ACHN (cell line): ENCODE results near the gene SV2A.
"Not testable (repeated sequence)": the region's sequence is repeated elsewhere in the genome, so short reads cannot be mapped to it uniquely, and the experiment has no call there.

Experiments
- DNase-seq: peaks from one replicate; pipeline ENCODE4 v3.0.0-alpha.2; 2015
- in situ Hi-C: cut with HindIII; loops from 2 replicates; pipeline ENCODE4 v1.10.0; 2017; ENCODE audit warnings: low sequenced_read_pairs, low pct_ligation_motif_present, low pct_unique_long_range_greater_than_20kb

SV2A gene, protein sequence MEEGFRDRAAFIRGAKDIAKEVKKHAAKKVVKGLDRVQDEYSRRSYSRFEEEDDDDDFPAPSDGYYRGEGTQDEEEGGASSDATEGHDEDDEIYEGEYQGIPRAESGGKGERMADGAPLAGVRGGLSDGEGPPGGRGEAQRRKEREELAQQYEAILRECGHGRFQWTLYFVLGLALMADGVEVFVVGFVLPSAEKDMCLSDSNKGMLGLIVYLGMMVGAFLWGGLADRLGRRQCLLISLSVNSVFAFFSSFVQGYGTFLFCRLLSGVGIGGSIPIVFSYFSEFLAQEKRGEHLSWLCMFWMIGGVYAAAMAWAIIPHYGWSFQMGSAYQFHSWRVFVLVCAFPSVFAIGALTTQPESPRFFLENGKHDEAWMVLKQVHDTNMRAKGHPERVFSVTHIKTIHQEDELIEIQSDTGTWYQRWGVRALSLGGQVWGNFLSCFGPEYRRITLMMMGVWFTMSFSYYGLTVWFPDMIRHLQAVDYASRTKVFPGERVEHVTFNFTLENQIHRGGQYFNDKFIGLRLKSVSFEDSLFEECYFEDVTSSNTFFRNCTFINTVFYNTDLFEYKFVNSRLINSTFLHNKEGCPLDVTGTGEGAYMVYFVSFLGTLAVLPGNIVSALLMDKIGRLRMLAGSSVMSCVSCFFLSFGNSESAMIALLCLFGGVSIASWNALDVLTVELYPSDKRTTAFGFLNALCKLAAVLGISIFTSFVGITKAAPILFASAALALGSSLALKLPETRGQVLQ

DNA sequence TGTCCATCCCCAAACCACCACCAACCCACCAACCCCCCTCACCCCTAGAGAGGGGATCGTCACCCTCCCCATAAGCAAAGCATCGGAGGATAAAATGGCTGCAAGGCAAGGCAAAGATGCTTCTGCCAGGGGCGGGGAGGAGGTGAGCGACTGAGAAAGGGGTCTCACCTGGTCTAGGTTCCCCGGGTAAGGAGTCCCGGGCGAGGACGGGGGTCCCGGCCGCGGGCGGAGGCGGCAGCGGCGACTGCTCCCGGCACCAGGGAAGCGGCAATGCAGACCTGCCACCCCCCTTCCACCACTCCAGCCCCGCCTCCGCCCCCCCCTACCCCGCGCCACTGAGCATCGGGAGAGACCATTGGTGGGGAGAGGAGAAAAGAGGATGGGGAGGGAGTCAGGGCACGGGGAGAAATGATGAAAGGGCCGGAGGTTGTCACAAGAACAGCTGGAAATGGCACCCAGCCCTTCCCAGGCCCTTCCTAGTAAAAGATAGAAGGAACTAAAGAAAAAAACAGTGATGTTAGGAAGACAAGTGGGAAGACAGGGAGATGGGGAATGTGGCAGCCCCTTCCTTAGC is at the start of gene SV2A:
Gene SV2A, minus strand, starts transcription at position 274 of the 574 bp plus-strand sequence. CDS start 4,004 bp downstream, outside the sequence.
- in situ Hi-C loops = no loop called here
- DNase-seq = peak; percentile 71

DNA sequence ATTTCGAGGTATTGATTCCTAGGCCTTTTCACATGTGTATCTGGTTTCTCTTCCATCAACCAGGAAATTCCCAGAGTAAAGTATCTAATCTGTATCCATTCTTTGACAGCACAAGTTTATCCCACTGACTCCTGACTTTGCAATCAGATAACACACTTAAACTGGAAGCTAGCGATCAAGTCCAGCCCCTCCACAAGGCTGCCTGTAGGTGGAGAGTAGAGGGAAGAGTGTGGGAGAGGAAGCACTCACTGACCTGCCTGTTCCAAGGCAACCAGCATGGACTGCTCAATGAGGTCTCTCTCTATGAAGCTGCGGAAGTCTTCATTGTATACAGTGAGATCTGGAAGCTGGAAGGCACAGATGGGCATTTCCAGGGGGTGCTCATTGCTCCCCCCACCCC is 49.4 kb upstream of the SV2A start:
- in situ Hi-C loops = loop anchor here (10.0 kb wide), 1 partner anchor 98 kb away; the partner anchor contains the start of gene VPS45
- no peak for DNase-seq

DNA sequence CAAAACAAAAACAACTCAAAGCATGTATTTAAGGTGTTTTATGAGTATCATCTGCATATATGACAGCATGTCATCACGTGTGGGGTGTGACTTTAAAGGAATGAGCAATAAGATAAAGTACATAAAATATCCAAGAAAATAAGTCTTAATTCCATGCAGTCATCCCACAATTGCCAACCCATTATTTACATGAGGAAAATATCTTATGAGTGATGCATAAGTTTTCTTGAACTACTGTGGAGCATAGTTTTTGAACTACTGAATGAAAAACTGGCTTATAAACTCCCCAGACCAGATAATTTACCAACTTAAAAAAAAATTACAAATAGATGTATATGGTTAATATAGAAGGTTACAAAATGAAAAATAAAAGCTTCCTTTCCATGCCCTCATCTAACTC is 48.8 kb upstream of the SV2A start:
- no peak for DNase-seq
- in situ Hi-C loops = loop anchor here (10.0 kb wide), 1 partner anchor 98 kb away; the partner anchor contains the start of gene VPS45

DNA sequence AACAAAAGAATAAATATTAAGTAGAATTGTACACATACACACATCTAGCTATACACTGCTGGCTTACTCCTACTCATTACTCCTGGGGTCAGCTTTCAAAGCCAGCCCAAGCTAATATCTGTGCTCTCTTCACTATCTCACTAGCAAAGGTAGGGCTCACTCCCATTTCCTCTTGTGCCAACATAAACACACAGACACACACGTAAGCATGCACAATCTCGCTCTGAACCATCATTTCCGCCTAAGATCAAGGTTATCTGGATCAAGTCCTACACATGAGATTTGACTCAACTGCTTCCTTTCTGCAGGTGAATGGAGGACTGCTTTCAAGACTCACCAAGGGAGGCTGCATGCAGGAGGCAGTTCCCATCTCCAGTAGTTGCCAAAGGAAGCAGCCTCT is 47.8 kb upstream of the SV2A start:
- DNase-seq = no peak
- in situ Hi-C loops = loop anchor here (10.0 kb wide), 1 partner anchor 99 kb away; the partner anchor contains the start of gene VPS45

DNA sequence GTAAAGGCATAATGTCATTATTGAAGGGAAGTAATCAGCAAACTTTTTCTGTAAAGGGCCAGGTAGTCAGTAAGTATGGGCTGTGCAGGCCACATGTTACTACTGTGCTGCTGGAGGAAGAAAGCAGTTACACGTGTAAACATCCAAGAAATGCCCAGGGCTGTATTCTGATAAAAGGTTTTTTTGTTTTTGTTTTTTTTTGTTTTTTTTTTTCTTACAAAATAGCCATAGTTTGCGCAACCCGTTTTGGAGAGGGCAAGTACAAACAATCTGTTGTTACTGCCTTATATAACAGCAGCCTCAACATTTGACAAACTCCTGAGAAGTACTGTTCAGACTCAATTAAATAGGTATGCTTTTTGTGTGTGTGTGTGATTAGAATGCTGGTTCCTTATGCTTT is 45.7 kb upstream of the SV2A start:
- DNase-seq = no peak
- in situ Hi-C loops = loop anchor here (10.0 kb wide), 1 partner anchor 101 kb away; the partner anchor contains the start of gene VPS45

DNA sequence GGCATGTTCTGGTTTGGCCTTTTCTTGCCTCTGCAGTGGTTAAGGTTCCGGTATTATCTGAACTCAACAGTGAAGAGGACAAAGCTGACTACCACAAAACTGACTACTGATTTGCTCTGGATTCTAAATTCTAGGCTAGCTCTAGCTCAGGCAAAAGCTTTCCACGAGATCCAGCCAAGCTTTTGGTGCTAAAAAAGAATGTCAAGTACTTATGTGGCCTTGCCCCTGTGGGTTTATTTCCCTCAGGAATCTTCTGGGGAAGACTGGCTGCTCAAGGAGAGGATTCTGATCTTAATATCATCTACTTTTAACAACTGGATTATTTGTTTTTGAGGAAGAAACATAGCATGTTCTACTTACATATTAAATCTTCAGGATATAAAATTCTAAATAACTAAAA is 45.1 kb upstream of the SV2A start:
- in situ Hi-C loops = loop anchor here (10.0 kb wide), 1 partner anchor 102 kb away; the partner anchor contains the start of gene VPS45
- DNase-seq = no peak

DNA sequence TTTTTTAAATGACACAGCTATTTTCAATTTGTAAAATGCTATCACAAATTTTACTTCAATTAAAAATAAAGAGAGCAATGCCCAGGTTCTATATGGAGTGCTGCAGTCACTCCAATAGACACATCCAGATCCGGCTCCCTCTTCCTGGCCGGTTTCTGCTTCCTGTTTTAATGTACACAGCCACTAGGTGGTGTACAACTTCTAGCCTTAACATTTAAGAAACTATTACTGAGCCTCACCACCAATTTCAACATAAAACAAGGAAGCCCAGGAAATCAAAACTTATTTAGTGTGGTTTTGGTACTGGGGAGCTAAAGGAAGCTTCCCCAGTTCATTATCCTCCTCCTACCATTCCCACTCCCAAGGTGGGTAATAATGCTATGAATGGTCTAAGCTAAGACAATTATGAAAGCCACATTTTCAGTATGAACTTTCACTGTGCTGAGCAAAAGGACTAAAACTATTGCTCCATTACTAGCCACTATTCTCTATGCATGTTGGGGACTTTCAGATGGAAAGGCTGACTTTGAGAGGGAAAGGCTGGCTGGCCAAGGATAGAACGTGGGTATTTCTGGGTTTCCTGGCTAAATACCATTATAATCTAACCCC is 44.5 kb upstream of the SV2A start:
- in situ Hi-C loops = loop anchor here (10.0 kb wide), 1 partner anchor 103 kb away; the partner anchor contains the start of gene VPS45

DNA sequence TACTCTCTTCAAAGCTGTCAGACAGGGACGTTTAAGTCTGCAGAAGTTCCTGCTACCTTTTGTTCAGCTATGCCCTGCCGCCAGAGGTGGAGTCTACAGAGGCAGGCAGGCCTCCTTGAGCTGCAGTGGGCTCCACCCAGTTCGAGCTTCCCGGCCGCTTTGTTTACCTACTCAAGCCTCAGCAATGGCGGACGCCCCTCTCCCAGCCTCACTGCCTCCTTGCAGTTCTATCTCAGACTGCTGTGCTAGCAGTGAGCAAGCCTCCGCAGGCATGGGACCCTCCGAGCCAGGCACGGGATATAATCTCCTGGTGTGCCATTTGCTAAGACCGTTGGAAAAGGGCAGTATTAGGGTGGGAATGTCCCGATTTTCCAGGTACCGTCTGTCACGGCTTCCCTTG is 39.9 kb upstream of the SV2A start:
- in situ Hi-C loops, DNase-seq: not testable (repeated sequence)

More for the DNA sequence above, 44.5 kb upstream of the SV2A start:
- DNase-seq = peak; percentile 80

DNA sequence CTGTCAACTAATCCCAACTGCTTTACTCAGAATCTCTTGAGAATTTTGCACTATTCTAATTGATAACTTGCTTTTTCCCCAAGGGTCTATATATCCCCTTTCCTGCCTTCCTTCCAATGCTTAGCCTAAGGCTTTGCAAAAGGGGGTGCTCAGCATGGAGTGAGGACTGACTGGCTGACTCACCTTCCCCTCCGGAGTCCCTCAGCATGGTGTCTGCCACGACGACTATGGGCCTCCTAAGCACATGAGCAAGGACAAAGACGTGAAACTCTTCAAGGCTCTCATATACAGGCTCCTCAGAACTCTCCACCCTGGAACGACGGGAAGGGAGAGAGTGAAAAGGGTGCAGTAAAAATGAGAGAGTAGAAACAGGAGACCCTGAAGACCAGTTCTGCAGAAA is 32.3 kb upstream of the SV2A start:
- no peak for DNase-seq

DNA sequence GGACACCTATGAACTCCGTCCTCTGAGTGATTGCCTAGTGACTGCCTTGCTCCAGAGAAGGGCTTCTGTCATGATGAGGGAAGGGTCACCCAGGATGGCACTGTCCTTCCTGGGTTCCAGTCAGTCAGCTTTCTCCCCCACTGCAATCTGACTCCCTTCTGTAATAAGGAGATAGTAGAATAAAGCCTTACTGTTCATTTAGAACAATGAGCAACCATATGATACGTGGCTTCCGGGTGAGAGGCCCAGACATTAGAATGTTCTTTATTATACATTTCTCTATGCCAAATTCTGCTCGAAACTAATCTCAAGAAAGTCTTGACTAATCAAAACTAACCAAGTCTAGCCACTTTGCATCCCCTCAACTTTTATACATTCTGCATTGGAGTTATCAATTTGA is 27.6 kb upstream of the SV2A start:
- in situ Hi-C loops = no loop called here

More for the DNA sequence above, 32.3 kb upstream of the SV2A start:
- in situ Hi-C loops = no loop called here

DNA sequence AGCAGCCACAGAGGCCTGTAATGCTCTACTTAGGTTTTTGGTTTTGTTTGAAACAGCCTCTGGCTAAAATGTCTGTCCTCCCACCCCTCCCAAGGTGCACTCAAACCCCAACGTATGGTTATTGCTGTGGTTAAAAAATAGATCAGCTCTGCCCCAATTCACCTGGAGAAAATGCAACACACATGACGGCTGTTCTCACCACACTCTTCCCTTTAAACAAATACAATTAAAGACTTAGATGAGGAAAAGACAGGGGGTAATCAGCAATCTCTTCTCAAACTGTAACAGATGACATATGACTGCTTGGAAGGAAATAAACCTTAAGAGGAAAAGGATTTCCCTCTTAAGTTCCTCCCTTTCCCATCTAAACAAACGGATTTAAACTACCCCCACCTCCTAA is 25.2 kb upstream of the SV2A start:
- in situ Hi-C loops = no loop called here
- DNase-seq = no peak

More for the DNA sequence above, 27.6 kb upstream of the SV2A start:
- DNase-seq = no peak

DNA sequence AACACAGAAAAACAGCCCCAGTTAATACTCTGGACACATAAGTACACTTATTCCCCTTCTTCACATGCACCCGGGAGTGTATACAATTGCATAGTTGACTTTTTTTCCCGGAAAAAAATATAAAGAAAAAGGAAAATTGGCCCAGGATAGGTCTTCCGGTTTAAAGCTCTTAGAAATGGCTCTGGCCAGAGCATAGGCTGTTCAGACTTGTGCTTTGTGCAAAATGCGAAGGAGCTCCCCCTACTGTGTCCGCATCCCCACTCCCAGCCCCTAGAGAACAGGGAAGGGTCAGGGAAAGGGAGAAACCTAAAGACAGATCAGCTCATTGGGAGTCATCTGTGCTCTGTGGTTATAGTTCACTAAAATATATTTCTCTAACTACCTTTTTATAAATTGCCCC is 24.6 kb upstream of the SV2A start:
- peak; percentile 71 for DNase-seq
- in situ Hi-C loops = no loop called here

DNA sequence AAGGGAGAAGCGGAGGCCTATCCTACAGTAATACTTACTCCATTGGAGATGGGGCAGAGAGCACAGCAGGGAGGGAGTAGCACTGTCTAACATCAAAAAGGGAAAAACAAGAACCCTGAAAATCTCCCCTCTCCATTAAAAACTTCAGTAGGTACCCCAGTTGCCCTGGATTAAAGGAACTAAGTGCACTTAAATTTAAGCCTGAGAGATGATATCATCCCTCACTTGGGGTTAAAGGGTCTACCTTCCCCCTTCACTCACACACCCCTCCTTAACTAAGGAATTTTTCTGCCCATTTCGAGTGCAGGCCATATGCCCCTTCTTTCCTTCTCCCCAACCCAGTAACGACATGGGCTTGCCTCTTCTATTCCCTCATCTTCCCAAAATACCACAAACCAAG is 22.8 kb upstream of the SV2A start:
- no peak for DNase-seq
- in situ Hi-C loops = no loop called here

DNA sequence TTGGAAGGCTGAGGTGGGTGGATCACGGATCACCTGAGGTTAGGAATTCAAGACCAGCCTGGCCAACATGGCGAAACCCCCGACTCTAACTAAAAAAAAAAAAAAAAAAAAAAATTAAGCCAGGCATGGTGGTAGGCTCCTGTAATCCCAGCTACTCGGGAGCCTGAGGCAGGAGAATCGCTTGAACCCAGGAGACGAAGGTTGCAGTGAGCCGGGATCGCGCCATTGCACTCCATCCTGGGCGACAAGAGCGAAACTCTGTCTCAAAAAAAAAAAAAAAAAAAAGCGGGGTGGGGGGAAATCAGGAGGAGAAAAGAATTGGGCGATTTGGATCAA is 21.0 kb upstream of the SV2A start:
- in situ Hi-C loops, DNase-seq: not testable (repeated sequence)

DNA sequence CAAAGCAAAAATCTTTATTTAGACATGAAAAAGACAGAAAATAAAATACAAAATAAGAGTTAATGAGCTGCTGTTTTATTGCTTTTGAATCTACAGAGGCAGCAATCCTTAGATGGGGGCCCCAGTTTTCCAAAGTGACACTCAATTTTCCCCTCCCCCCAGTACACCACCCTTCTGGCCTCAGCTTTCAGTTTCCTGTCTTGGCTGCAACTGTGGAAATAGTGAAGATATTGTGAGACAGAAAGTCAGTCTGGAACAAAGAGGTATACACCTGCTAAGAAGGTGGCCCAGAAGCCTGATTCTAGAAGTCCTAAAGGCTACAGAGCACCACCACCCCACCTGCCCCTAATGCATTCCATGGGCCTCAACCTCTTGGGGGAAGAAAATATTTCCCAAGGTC is 20.1 kb upstream of the SV2A start:
- in situ Hi-C loops = no loop called here
- no peak for DNase-seq

DNA sequence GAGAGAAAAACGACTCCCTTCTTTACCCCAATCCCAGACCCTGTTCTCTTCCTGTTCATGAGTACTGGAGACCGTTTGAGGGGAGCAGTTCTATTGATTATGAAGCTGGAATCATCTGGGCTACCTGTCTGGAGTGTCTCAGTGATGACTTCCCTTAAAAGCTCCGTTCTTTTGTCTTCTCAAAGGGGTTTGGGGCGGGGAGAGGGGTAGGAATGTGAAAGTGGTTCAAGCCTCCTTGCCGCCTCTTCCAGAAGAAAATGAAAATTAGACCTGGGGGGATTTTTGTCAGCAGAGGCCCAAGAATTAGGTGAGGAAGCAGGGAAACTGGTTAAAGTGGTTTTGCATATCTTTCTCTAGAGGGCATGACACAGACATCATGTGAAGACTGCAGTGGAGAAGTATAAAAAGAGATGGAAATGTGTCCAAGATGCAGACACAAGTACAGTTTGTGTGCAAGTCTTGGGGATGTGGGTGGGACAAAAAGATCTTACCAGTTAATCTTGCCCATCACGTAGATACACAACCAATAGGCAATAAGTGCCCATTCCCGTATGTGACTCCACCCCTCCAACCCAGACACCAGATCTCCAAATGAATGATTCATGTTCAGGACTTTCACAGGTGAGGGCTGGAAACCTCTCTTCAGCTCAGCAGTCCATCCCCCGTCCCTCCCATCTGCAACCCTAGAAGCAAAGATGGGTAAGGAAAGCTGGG is 19.5 kb upstream of the SV2A start:
- in situ Hi-C loops = no loop called here
- peak; percentile 84 for DNase-seq

DNA sequence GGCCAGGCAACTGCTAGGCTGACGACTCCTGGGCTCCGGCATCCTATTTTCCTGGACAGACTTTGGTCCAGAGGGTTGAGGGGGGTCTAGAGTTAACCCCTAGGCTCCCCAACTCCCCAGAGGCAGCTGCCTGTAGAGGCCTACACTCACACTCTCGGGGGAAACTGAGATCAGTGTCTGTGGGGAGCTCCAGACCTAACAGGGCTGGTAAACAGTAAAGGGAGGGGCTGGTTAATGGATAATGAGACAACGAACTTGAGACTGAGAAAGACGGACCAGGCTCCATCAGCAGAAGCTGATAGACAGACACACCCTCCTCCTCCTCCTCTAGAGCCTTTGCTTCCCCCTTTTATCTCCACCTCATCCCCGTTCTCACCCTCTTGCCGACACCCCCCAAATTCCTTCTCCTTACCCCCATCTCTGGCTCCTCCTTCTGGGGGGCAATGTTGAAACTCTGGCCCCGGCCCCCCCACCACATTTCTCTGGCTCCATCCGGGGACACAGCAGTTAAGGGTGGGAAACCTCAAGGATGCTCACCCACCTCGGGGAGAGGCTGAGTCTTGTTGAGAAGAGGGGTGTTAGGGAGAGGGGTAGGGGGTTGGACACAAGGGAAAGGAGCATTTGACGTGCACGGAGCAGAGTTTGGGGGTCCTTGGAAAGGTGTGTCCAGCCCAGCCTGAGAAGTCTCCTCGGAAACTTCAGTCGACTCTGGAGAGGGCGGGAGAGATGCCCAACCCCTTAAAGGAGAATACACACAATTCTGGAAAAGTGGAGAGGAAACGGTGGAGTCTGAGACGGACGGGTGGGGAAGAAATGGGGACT is 18.7 kb upstream of the SV2A start, which contains the start of gene MTMR11:
Gene MTMR11, minus strand, starts transcription at position 710 of the 822 bp plus-strand sequence. Its CDS starts 232 bp downstream, at position 478.
- peak; percentile 67 for DNase-seq
- in situ Hi-C loops = no loop called here
